T-helper 2 cell treated with Interferon-gamma antibody and Interleukin-4, amounts not matched to agents 5 μg/mL and 100 μg/mL, for 36 hours (primary cell): ENCODE data around the gene ACSL5.

Experiments used
- DNase-seq: peaks from one replicate; pipeline ENCODE4 v3.0.0; 2021; ENCODE audit warnings: low spot score
- H3K27ac Mint-ChIP-seq: one replicate; pipeline ENCODE4 v1.8.0; 2021; ENCODE audit warnings: mild to moderate bottlenecking, mixed read lengths
- H3K27me3 Mint-ChIP-seq: one replicate; pipeline ENCODE4 v1.8.0; 2021; ENCODE audit warnings: low read depth, mixed read lengths
- H3K36me3 Mint-ChIP-seq: one replicate; pipeline ENCODE4 v1.8.0; 2021; ENCODE audit warnings: low read depth, mixed read lengths
- H3K4me1 Mint-ChIP-seq: one replicate; pipeline ENCODE4 v1.8.0; 2021; ENCODE audit warnings: low read depth, mixed read lengths
- H3K4me3 Mint-ChIP-seq: one replicate; pipeline ENCODE4 v1.8.0; 2022; ENCODE audit warnings: mild to moderate bottlenecking, moderate library complexity, mixed read lengths
- H3K9me3 Mint-ChIP-seq: one replicate; pipeline ENCODE4 v1.8.0; 2021; ENCODE audit warnings: mixed read lengths

ACSL5 gene

GRCh38 chr10:112344261-112344660, 29.7 kb upstream of the ACSL5 start:
- Mint-ChIP-seq H3K9me3 (no peaks in the 10 kb centered on the region), H3K27me3 (no peaks in the 10 kb centered on the region), H3K4me1 (no peaks in the 10 kb centered on the region), H3K36me3 (no peaks in the 10 kb centered on the region), H3K27ac (no peak overlapping the region), H3K4me3 (no peak overlapping the region)
- no peak for DNase-seq

- Mint-ChIP-seq H3K27ac (no peak overlapping the region), H3K9me3 (no peaks in the 10 kb centered on the region), H3K4me1 (no peaks in the 10 kb centered on the region), H3K4me3 (no peak overlapping the region), H3K36me3 (no peaks in the 10 kb centered on the region), H3K27me3 (no peaks in the 10 kb centered on the region)
- no peak for DNase-seq
Observed at GRCh38 chr10:112345202-112345601, 28.7 kb upstream of the ACSL5 start.

- DNase-seq: no peak
- H3K27me3 Mint-ChIP-seq: no peaks in the 10 kb centered on the region
- H3K9me3 Mint-ChIP-seq: no peaks in the 10 kb centered on the region
- no peak overlapping the region for H3K4me3 Mint-ChIP-seq
- no peaks in the 10 kb centered on the region for H3K4me1 Mint-ChIP-seq
- no peaks in the 10 kb centered on the region for H3K36me3 Mint-ChIP-seq
- H3K27ac Mint-ChIP-seq: no peak overlapping the region
Observed at GRCh38 chr10:112345743-112346142, 28.2 kb upstream of the ACSL5 start.

- H3K27ac Mint-ChIP-seq: no peak overlapping the region
- no peak for DNase-seq
- no peaks in the 10 kb centered on the region for H3K4me1 Mint-ChIP-seq
- H3K27me3 Mint-ChIP-seq: no peaks in the 10 kb centered on the region
- no peaks in the 10 kb centered on the region for H3K36me3 Mint-ChIP-seq
- no peak overlapping the region for H3K4me3 Mint-ChIP-seq
- no peaks in the 10 kb centered on the region for H3K9me3 Mint-ChIP-seq
Observed at GRCh38 chr10:112346774-112347173, 27.1 kb upstream of the ACSL5 start.

- DNase-seq: no peak
- Mint-ChIP-seq H3K36me3 (no peaks in the 10 kb centered on the region), H3K4me1 (no peaks in the 10 kb centered on the region), H3K4me3 (no peak overlapping the region), H3K27ac (no peak overlapping the region), H3K27me3 (no peaks in the 10 kb centered on the region), H3K9me3 (no peaks in the 10 kb centered on the region)
Observed at GRCh38 chr10:112347709-112348671, 25.9 kb upstream of the ACSL5 start.

- H3K4me1 Mint-ChIP-seq: no peaks in the 10 kb centered on the region
- no peaks in the 10 kb centered on the region for H3K9me3 Mint-ChIP-seq
- H3K4me3 Mint-ChIP-seq: no peak overlapping the region
- no peaks in the 10 kb centered on the region for H3K36me3 Mint-ChIP-seq
- no peaks in the 10 kb centered on the region for H3K27me3 Mint-ChIP-seq
- DNase-seq: no peak
- H3K27ac Mint-ChIP-seq: no peak overlapping the region
Observed at GRCh38 chr10:112348759-112349158, 25.2 kb upstream of the ACSL5 start.

- Mint-ChIP-seq H3K4me1 (no peaks in the 10 kb centered on the region), H3K27ac (no peak overlapping the region), H3K9me3 (no peaks in the 10 kb centered on the region), H3K4me3 (no peak overlapping the region), H3K36me3 (no peaks in the 10 kb centered on the region), H3K27me3 (no peaks in the 10 kb centered on the region)
- no peak for DNase-seq
Observed at GRCh38 chr10:112349521-112350085, 24.3 kb upstream of the ACSL5 start.

GRCh38 chr10:112351146-112351545, 22.8 kb upstream of the ACSL5 start:
- no peak overlapping the region for H3K27ac Mint-ChIP-seq
- no peaks in the 10 kb centered on the region for H3K9me3 Mint-ChIP-seq
- no peaks in the 10 kb centered on the region for H3K27me3 Mint-ChIP-seq
- H3K4me1 Mint-ChIP-seq: no peaks in the 10 kb centered on the region
- no peak for DNase-seq
- no peaks in the 10 kb centered on the region for H3K36me3 Mint-ChIP-seq
- no peak overlapping the region for H3K4me3 Mint-ChIP-seq

GRCh38 chr10:112352044-112352443, 21.9 kb upstream of the ACSL5 start:
- Mint-ChIP-seq H3K27me3 (no peaks in the 10 kb centered on the region), H3K27ac (no peak overlapping the region), H3K4me1 (no peaks in the 10 kb centered on the region), H3K4me3 (no peak overlapping the region), H3K36me3 (no peaks in the 10 kb centered on the region), H3K9me3 (no peaks in the 10 kb centered on the region)
- no peak for DNase-seq

GRCh38 chr10:112353046-112353445, 20.9 kb upstream of the ACSL5 start:
- H3K4me1 Mint-ChIP-seq: no peaks in the 10 kb centered on the region
- no peak overlapping the region for H3K4me3 Mint-ChIP-seq
- DNase-seq: no peak
- H3K9me3 Mint-ChIP-seq: no peaks in the 10 kb centered on the region
- H3K27me3 Mint-ChIP-seq: no peaks in the 10 kb centered on the region
- no peak overlapping the region for H3K27ac Mint-ChIP-seq
- no peaks in the 10 kb centered on the region for H3K36me3 Mint-ChIP-seq

GRCh38 chr10:112356686-112357085, 17.2 kb upstream of the ACSL5 start:
- Mint-ChIP-seq H3K4me1 (no peaks in the 10 kb centered on the region), H3K27ac (no peak overlapping the region), H3K4me3 (no peak overlapping the region), H3K36me3 (no peaks in the 10 kb centered on the region), H3K27me3 (no peaks in the 10 kb centered on the region), H3K9me3 (no peaks in the 10 kb centered on the region)
- DNase-seq: no peak

- H3K4me1 Mint-ChIP-seq: no peaks in the 10 kb centered on the region
- H3K9me3 Mint-ChIP-seq: no peaks in the 10 kb centered on the region
- no peak overlapping the region for H3K27ac Mint-ChIP-seq
- DNase-seq: no peak
- H3K27me3 Mint-ChIP-seq: no peaks in the 10 kb centered on the region
- no peaks in the 10 kb centered on the region for H3K36me3 Mint-ChIP-seq
- H3K4me3 Mint-ChIP-seq: no peak overlapping the region
Observed at GRCh38 chr10:112359606-112360307, 14.2 kb upstream of the ACSL5 start.

- no peaks in the 10 kb centered on the region for H3K9me3 Mint-ChIP-seq
- no peak for DNase-seq
- no peaks in the 10 kb centered on the region for H3K36me3 Mint-ChIP-seq
- no peaks in the 10 kb centered on the region for H3K4me1 Mint-ChIP-seq
- H3K4me3 Mint-ChIP-seq: no peak overlapping the region
- no peak overlapping the region for H3K27ac Mint-ChIP-seq
- no peaks in the 10 kb centered on the region for H3K27me3 Mint-ChIP-seq
Observed at GRCh38 chr10:112360308-112361270, 13.3 kb upstream of the ACSL5 start.
